CD8-positive, alpha-beta memory T cell (primary cell): Measurements from ENCODE around the gene DLAT. TPM values are rescaled to one million over a fixed set of nuclear protein-coding genes. Genes with fewer than 3 reads are reported as not detected.
A peak's percentile ranks its signal among the peaks of the same experiment; 100 is the strongest.

Experiments used
- CTCF ChIA-PET: fragments of 350-600 bp; sonication (Branson Sonifier 250); formaldehyde crosslinking; loops from one replicate; lab custom pipeline; 2021; ENCODE audit warnings: antibody characterized with exemption; lab: Charles Lee
- POLR2A ChIA-PET: fragments of 350-600 bp; sonication (Branson Sonifier 250); formaldehyde crosslinking; loops from one replicate; lab custom pipeline; 2021; ENCODE audit warnings: antibody characterized with exemption; lab: Charles Lee
- DNase-seq, 5 donors: peaks; one replicate each; pipeline versions ENCODE4 v3.0.0 to v3.0.0-alpha.2; 2020 to 2022; ENCODE audit warnings: mixed read lengths in 1 of 5
- H3K27ac ChIP-seq: one replicate; pipeline ENCODE4 v1.7.0; 2013; ENCODE audit warnings: low read depth, mild to moderate bottlenecking, low read length, moderate library complexity
- H3K27me3 ChIP-seq: 2 replicates; pipeline ENCODE4 v1.7.0; 2013; ENCODE audit warnings: low read length, mild to moderate bottlenecking; ENCODE audit not compliant: insufficient read depth, poor library complexity, severe bottlenecking
- H3K36me3 ChIP-seq: 2 replicates; pipeline ENCODE4 v1.7.0; 2013; ENCODE audit warnings: mild to moderate bottlenecking, low read length, moderate library complexity; ENCODE audit not compliant: insufficient read depth
- H3K4me1 ChIP-seq: 2 replicates; pipeline ENCODE4 v1.7.0; 2013; ENCODE audit warnings: mild to moderate bottlenecking, low read length, moderate library complexity; ENCODE audit not compliant: insufficient read depth
- H3K4me3 ChIP-seq: 2 replicates; pipeline ENCODE4 v1.7.0; 2013; ENCODE audit warnings: mild to moderate bottlenecking, low read length
- H3K9me3 ChIP-seq: 2 replicates; pipeline ENCODE4 v1.7.0; 2013; ENCODE audit warnings: mild to moderate bottlenecking, low read length
- H3K27ac Mint-ChIP-seq, 8 donors: one replicate each; pipeline ENCODE4 v1.8.0; 2020 to 2021; ENCODE audit warnings: mixed read lengths in 8 of 8, mild to moderate bottlenecking in 6 of 8, inconsistent platforms in 3 of 8, moderate library complexity in 3 of 8
- H3K27me3 Mint-ChIP-seq, 2 donors: one replicate each; pipeline ENCODE4 v1.8.0; 2020 to 2021; ENCODE audit warnings: mixed read lengths in 2 of 2, mild to moderate bottlenecking in 1 of 2, moderate library complexity in 1 of 2
- H3K36me3 Mint-ChIP-seq, 3 donors: one replicate each; pipeline ENCODE4 v1.8.0; 2020 to 2021; ENCODE audit warnings: mixed read lengths in 3 of 3, inconsistent platforms in 1 of 3, mild to moderate bottlenecking in 1 of 3
- H3K4me1 Mint-ChIP-seq, 3 donors: one replicate each; pipeline ENCODE4 v1.8.0; 2020 to 2021; ENCODE audit warnings: mixed read lengths in 3 of 3, inconsistent platforms in 1 of 3, mild to moderate bottlenecking in 1 of 3
- H3K4me3 Mint-ChIP-seq, 7 donors: one replicate each; pipeline ENCODE4 v1.8.0; 2020 to 2021; ENCODE audit warnings: mixed read lengths in 7 of 7, mild to moderate bottlenecking in 6 of 7, moderate library complexity in 4 of 7, inconsistent platforms in 2 of 7
- H3K9me3 Mint-ChIP-seq, 5 donors: one replicate each; pipeline ENCODE4 v1.8.0; 2020 to 2022; ENCODE audit warnings: mixed read lengths in 5 of 5, mild to moderate bottlenecking in 3 of 5, moderate library complexity in 2 of 5, inconsistent platforms in 1 of 5
- polyA plus RNA-seq: library from polyadenylated mRNA; unstranded; fragments of 300-500 nt; fragmentation: Illumina TruSeq; gene quantifications from one replicate; pipeline ENCODE4 v1.2.3, GENCODE V29; 2021
- total RNA-seq, 2 experiments: library from RNA; stranded (reverse); gene quantifications; one replicate each; pipeline ENCODE4 v1.2.3, GENCODE V29; 2021

The DLAT gene
- total RNA-seq (10 to 100 TPM; 61.1 to 62.2 TPM), polyA plus RNA-seq (22.1 TPM)

DNA sequence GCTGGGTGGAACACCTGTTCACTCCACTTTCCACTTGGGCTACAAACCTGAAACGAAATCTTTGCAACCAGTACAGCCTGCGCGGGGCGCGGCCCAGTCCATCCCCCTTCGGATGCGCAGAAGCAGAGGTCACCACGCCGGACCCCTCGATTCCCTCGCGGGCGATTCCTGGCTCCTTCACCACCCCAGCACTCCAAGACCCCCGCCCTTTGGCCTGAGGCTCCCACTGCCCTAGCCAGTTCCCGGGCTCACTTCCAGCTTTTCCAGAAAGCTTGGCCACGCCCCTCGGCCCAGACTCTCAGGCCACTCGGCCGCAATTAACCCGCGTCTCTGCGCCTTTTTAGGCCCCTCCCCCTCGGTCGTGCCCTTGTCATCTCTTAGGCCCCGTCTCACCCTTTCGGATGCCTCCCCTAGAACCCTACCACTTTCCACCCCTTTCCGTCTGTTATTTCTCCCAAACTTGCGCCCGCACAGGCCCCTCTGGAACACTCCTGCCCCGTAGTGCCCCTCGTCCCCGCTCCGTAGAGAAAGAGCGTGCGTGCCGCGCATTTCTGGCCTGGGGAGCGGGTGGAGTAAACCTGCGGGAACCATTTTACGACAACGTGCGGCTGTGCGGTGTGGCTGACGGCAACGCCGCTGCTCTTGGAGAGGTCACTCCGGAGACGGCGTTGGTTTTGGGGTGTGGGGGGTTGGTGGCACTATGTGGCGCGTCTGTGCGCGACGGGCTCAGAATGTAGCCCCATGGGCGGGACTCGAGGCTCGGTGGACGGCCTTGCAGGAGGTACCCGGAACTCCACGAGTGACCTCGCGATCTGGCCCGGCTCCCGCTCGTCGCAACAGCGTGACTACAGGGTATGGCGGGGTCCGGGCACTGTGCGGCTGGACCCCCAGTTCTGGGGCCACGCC is at the start of gene DLAT:
DLAT (plus strand) TSS at position 636 of the 906 bp plus-strand sequence; CDS start at position 701, 65 bp downstream.
- peak within 1 kb of the TSS; percentile 74 for H3K27ac ChIP-seq
- peak within 1 kb of the TSS; percentile 69 for H3K4me3 ChIP-seq
- Mint-ChIP-seq H3K36me3 (peaks cover 2 to 38% (median 6%) of the 10 kb centered on the region in 3 donors), H3K4me1 (peaks cover 27 to 39% (median 33%) of the 10 kb centered on the region in 3 donors), H3K4me3 (peak within 1 kb of the TSS; percentile 97 to 100 (median 100)), H3K9me3 (peaks cover 0 to 2% (median 0%) of the 10 kb centered on the region in 5 donors), H3K27ac (peak within 1 kb of the TSS; percentile 92 to 100 (median 99)), H3K27me3 (peaks cover 0 to 2% of the 10 kb centered on the region in 2 donors)
- peak; percentile 74 to 88 (median 83) for DNase-seq
- H3K4me1 ChIP-seq, result peaks cover 11% of the 10 kb centered on the region
- H3K36me3 ChIP-seq, result peaks cover 5% of the 10 kb centered on the region
- no peaks in the 10 kb centered on the region for H3K27me3 ChIP-seq
- CTCF ChIA-PET, result no interaction called here
- no peaks in the 10 kb centered on the region for H3K9me3 ChIP-seq
- POLR2A ChIA-PET, result interaction anchor here (1.0 kb wide), 1 partner anchor 156 kb away, joined by 3 read pairs; no protein-coding TSS in a partner anchor

DNA sequence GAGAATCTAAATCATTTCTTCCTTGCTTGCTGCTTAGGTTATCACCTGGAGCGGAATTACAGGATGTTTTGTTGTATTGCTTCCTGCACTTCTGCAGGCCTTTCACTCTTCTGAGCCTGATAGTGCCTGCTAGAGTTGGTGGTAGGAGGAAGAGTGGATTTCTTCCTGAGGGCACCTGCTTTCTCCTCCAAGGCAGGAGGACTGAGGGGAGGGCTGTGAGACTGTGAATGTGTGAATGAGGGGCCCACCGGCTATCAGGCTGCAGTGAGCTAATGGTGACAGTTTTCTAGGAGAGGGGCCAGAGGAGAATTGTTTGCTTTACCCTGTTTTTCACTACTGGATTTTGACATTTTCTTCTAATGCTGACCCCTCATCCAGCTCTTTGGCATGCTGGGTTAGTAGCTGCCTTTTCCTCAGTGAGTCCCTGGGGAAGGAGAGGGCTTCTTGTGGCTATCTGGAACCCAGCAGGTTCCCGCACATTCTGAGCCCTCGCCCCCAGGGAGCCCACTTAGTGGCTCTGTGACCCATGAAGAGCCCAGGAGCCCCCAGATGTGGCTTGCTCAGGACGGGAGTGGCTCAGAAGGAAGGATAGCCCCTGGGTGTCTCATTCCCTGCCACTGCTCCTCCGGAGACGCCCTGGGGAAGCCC is 49.0 kb upstream of the DLAT start:
- ChIA-PET POLR2A (interaction anchor here (0.6 kb wide), 1 partner anchor 47 kb away, joined by 9 read pairs; no protein-coding TSS in a partner anchor), CTCF (no interaction called here)
- H3K36me3 Mint-ChIP-seq, result peaks cover 0 to 3% (median 0%) of the 10 kb centered on the region in 3 donors
- Histone ChIP-seq H3K4me3 (no peak overlapping the region), H3K36me3 (no peaks in the 10 kb centered on the region), H3K9me3 (no peaks in the 10 kb centered on the region), H3K27ac (no peak overlapping the region), H3K27me3 (peaks cover 6% of the 10 kb centered on the region), H3K4me1 (peaks cover 5% of the 10 kb centered on the region)
- peak overlapping the region in 6 of 7 donors; percentile 25 to 65 (median 48) for H3K4me3 Mint-ChIP-seq
- no peak for DNase-seq
- H3K27me3 Mint-ChIP-seq, result peaks cover 19 to 24% of the 10 kb centered on the region in 2 donors
- H3K4me1 Mint-ChIP-seq, result peaks cover 7 to 13% (median 7%) of the 10 kb centered on the region in 3 donors
- H3K27ac Mint-ChIP-seq, result peak overlapping the region in 1 of 8 donors; percentile 95
- no peaks in the 10 kb centered on the region for H3K9me3 Mint-ChIP-seq

DNA sequence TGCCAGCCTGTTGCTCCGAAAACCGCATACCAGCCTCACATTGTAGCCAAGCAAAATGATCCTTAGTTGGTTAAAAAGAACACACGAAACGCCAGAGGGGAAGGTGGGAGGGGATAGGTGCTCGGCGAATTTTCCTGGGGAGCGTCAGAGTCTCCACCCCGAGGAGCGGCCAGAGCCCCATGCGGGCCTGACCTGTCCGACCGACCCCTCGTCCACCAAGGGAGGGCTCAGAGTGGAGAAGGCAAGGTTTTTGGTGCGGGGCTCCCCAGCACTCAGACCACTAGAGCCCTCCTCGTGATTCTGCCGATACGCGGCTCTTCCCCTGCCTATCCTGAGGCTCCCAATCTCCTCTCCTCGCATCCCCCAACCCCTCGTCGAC is 48.5 kb upstream of the DLAT start:
- Mint-ChIP-seq H3K27me3 (peaks cover 19 to 24% of the 10 kb centered on the region in 2 donors), H3K9me3 (no peaks in the 10 kb centered on the region), H3K36me3 (peaks cover 0 to 3% (median 0%) of the 10 kb centered on the region in 3 donors), H3K27ac (peak overlapping the region in 1 of 8 donors; percentile 16), H3K4me1 (peaks cover 7 to 13% (median 7%) of the 10 kb centered on the region in 3 donors), H3K4me3 (peak overlapping the region in 5 of 7 donors; percentile 21 to 65 (median 49))
- ChIA-PET CTCF (no interaction called here), POLR2A (interaction anchor here (0.6 kb wide), 1 partner anchor 47 kb away, joined by 9 read pairs; no protein-coding TSS in a partner anchor)
- DNase-seq, result no peak
- Histone ChIP-seq H3K4me3 (no peak overlapping the region), H3K27ac (no peak overlapping the region), H3K27me3 (peaks cover 6% of the 10 kb centered on the region), H3K4me1 (peaks cover 5% of the 10 kb centered on the region), H3K36me3 (no peaks in the 10 kb centered on the region), H3K9me3 (no peaks in the 10 kb centered on the region)

DNA sequence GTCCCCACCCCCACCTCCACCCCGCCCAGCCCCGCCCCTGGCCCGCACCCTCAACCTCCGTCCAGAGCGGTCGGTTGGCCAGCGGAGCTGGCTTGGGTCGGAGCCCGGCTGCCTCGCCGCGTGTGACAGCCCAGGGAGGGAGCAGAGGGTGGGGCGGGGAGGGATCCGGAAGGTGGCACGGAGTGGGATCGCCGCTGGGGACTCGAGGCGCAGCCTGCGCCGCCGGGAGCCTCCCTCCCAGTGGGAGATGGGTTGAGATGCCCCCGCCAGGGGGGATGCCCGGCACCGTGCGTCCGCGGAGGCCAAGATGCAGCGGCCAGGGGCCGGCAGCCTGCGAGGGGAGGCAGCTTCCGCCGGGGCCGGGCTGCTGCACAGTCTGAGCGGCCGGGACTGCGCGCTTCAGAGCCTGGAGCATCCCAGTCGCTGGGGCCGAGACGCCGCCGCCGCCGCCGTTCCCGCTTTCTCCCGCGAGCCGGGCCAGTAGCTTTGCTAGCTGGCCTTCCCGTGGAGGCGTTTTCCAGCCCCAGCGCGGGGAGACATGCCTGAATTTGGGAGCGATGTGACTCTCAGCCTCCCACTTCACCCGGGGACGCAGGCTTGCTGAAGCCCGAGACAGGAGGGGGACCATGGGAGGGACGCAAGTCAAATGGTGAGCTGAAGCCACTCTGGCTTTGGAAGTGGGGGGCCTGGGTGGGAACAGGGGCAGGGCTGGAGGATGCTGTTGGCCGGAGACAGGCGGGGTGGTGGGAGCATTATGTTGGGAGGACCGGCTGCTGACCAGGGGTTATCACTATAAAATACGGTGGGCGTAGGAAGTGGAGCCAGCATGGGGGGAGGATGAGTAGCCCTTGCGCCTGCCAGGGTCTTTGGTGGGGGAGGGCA is 47.8 kb upstream of the DLAT start:
- no peak overlapping the region for H3K27ac ChIP-seq
- H3K4me1 ChIP-seq, result peaks cover 5% of the 10 kb centered on the region
- peaks cover 6% of the 10 kb centered on the region for H3K27me3 ChIP-seq
- H3K4me3 ChIP-seq, result no peak overlapping the region
- DNase-seq, result peak in 2 of 5 donors; percentile 4 to 6
- no peaks in the 10 kb centered on the region for H3K9me3 Mint-ChIP-seq
- H3K4me1 Mint-ChIP-seq, result peaks cover 7 to 13% (median 7%) of the 10 kb centered on the region in 3 donors
- ChIA-PET POLR2A (no interaction called here), CTCF (interaction anchor here (1.4 kb wide), 1 partner anchor 41 kb away, joined by 3 read pairs; no protein-coding TSS in a partner anchor)
- peak overlapping the region in 2 of 8 donors; percentile 47 to 52 for H3K27ac Mint-ChIP-seq
- no peaks in the 10 kb centered on the region for H3K36me3 ChIP-seq
- H3K36me3 Mint-ChIP-seq, result peaks cover 0 to 3% (median 0%) of the 10 kb centered on the region in 3 donors
- H3K4me3 Mint-ChIP-seq, result peak overlapping the region; percentile 4 to 85 (median 75)
- peaks cover 19 to 24% of the 10 kb centered on the region in 2 donors for H3K27me3 Mint-ChIP-seq
- H3K9me3 ChIP-seq, result no peaks in the 10 kb centered on the region

DNA sequence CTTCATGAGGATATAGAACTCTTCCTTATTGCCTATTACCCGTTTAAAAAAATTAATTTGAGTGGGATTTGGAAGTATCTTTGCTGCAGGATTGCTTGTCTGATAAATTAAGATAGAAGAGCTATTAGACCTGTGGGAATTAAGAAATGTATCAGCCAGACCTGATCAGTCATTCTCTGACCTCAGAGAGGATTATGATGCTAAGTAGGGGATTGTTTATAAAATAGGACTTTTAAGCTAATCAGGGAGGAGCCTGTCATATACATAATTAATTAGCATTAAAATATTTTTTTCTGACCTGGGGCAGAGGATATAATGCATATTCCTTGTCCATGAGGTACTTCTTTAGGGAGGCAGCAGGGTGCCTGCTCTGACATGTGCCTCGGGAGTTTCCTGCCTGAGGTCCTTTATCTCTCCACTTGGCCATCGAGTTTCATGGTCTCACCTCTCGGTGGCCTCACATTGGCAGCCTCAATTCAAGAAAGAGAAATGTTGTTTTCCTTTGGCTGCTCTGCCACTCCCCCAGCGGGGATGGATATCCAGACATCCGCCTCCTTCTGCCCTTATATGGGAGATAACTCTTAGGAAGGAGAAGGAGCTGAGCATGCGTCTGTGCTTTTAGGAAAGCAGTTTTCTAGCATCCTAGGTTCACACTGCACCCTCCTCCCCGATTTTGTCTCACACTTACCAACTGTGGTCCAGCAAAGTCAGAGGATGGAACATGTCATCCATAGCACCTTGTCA is 47.0 kb upstream of the DLAT start:
- Mint-ChIP-seq H3K9me3 (no peaks in the 10 kb centered on the region), H3K36me3 (peaks cover 0 to 3% (median 0%) of the 10 kb centered on the region in 3 donors), H3K4me1 (peaks cover 7 to 13% (median 7%) of the 10 kb centered on the region in 3 donors), H3K4me3 (peak overlapping the region; percentile 4 to 85 (median 75)), H3K27ac (peak overlapping the region in 2 of 8 donors; percentile 47 to 52), H3K27me3 (peaks cover 19 to 24% of the 10 kb centered on the region in 2 donors)
- ChIA-PET POLR2A (no interaction called here), CTCF (interaction anchor here (1.4 kb wide), 1 partner anchor 42 kb away, joined by 3 read pairs; no protein-coding TSS in a partner anchor)
- H3K27me3 ChIP-seq, result peaks cover 6% of the 10 kb centered on the region
- H3K9me3 ChIP-seq, result no peaks in the 10 kb centered on the region
- no peak for DNase-seq
- no peak overlapping the region for H3K27ac ChIP-seq
- no peak overlapping the region for H3K4me3 ChIP-seq
- no peaks in the 10 kb centered on the region for H3K36me3 ChIP-seq
- peaks cover 5% of the 10 kb centered on the region for H3K4me1 ChIP-seq

DNA sequence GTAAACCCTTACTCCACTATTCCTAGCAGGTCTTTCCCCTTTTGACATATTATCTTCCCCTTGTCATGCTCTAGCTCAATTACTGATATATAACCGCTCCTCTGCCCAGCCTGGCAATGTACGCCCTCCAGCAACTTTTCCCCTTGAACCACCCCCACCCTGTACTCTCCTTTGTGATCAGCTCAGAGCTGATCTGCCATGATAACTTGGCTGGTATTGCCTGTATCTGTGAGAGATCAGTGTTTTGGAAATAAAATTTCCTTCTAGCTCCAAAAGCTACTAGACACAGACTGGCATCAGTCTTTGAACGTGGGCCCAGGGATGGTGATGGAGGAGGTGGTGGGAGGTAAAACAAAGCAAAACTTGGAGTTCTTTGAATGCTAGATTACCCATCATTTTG is 45.1 kb upstream of the DLAT start:
- H3K27me3 ChIP-seq, result peaks cover 6% of the 10 kb centered on the region
- H3K4me1 Mint-ChIP-seq, result peaks cover 7 to 13% (median 7%) of the 10 kb centered on the region in 3 donors
- DNase-seq, result no peak
- no peaks in the 10 kb centered on the region for H3K36me3 ChIP-seq
- H3K4me3 ChIP-seq, result no peak overlapping the region
- CTCF ChIA-PET, result interaction anchor here (1.2 to 3.8 kb wide), 2 partner anchors 8 to 49 kb away, joined by 3 to 31 read pairs; no protein-coding TSS in a partner anchor
- H3K9me3 Mint-ChIP-seq, result no peaks in the 10 kb centered on the region
- H3K27me3 Mint-ChIP-seq, result peaks cover 19 to 24% of the 10 kb centered on the region in 2 donors
- H3K4me3 Mint-ChIP-seq, result no peak overlapping the region
- POLR2A ChIA-PET, result no interaction called here
- H3K4me1 ChIP-seq, result peaks cover 5% of the 10 kb centered on the region
- H3K27ac Mint-ChIP-seq, result no peak overlapping the region
- peaks cover 0 to 3% (median 0%) of the 10 kb centered on the region in 3 donors for H3K36me3 Mint-ChIP-seq
- no peak overlapping the region for H3K27ac ChIP-seq
- no peaks in the 10 kb centered on the region for H3K9me3 ChIP-seq
